Endothelial cell of umbilical vein (primary cell): ENCODE results near the gene FCGR3A. TPM values are rescaled to one million over a fixed set of nuclear protein-coding genes. Genes with fewer than 3 reads are reported as not detected.
"Not testable (repeated sequence)": the region's sequence is repeated elsewhere in the genome, so short reads cannot be mapped to it uniquely, and the experiment has no call there.

ENCODE experiments used
- Bru-seq: library from RNA; stranded (reverse); fragments of 400-500 nt; gene quantifications from one replicate; lab custom pipeline; 2021; lab: Mats Ljungman, UMichigan
- BruChase-seq, 2 experiments: library from RNA; stranded (reverse); fragments of 400-500 nt; gene quantifications; one replicate each; lab custom pipeline; 2021; lab: Mats Ljungman, UMichigan
- BruUV-seq: library from RNA; stranded (reverse); fragments of 400-500 nt; replicated peaks from 2 replicates; lab custom pipeline; 2021; lab: Mats Ljungman, UMichigan
- CTCF ChIA-PET: fragments of 300-600, 350-600 bp; sonication (Branson Sonifier 250); formaldehyde crosslinking; loops from one replicate; lab custom pipeline; 2021; ENCODE audit warnings: antibody characterized with exemption, inconsistent platforms; lab: Charles Lee
- POLR2A ChIA-PET: fragments of 300-600, 350-600 bp; sonication (Branson Sonifier 250); formaldehyde crosslinking; loops from one replicate; lab custom pipeline; 2021; ENCODE audit warnings: antibody characterized with exemption, inconsistent platforms; lab: Charles Lee
- DNase-seq: peaks from one replicate; pipeline ENCODE4 v3.0.0-alpha.2; 2011; ENCODE audit warnings: low read depth, low spot score
- FAIRE-seq: peaks from 2 replicates; lab custom pipeline; 2011; peaks lifted over from hg19 to GRCh38; lab: Jason Lieb, UNC
- H2AFZ ChIP-seq: 2 replicates; pipeline ENCODE4 v1.6.0; 2012; ENCODE audit warnings: low read depth, low read length, control low read depth, inconsistent platforms
- H3K27ac ChIP-seq: 2 replicates; pipeline ENCODE4 v1.5.1; 2011; ENCODE audit warnings: low read depth, mild to moderate bottlenecking, control low read depth, low read length, moderate library complexity; ENCODE audit not compliant: insufficient read depth
- H3K27me3 ChIP-seq, 2 experiments: 2 replicates each; pipeline versions ENCODE4 v1.6.0 to v1.6.1; 2011; ENCODE audit warnings: low read length in 2 of 2, mixed read lengths in 1 of 2; ENCODE audit not compliant: control insufficient read depth in 2 of 2, insufficient read depth in 2 of 2
- H3K36me3 ChIP-seq, 2 experiments: 2 replicates in 1 of 2; 3 replicates in 1 of 2; pipeline ENCODE4 v1.5.1; 2011; ENCODE audit warnings: low read length in 2 of 2, mild to moderate bottlenecking in 1 of 2, moderate library complexity in 1 of 2; ENCODE audit not compliant: control insufficient read depth in 2 of 2, insufficient read depth in 2 of 2; ENCODE audit errors: extremely low read depth in 1 of 2
- H3K4me1 ChIP-seq: 3 replicates; pipeline ENCODE4 v1.5.1; 2011; ENCODE audit warnings: mild to moderate bottlenecking, low read length; ENCODE audit not compliant: control insufficient read depth, insufficient read depth; ENCODE audit errors: extremely low read depth
- H3K4me2 ChIP-seq: 2 replicates; pipeline ENCODE4 v1.6.1; 2011; ENCODE audit warnings: low read length, control low read depth, mixed read lengths; ENCODE audit not compliant: insufficient read depth
- H3K4me3 ChIP-seq, 3 experiments: fragments of 200-600 bp in 1 of 3; sonication (generic), shearing (Covaris generic) in 1 of 3; replicated peaks in 1 of 3; 2 replicates each; pipeline ENCODE4 v1.5.1; 2011 to 2016; ENCODE audit warnings: control low read depth in 3 of 3, low read length in 3 of 3, mild to moderate bottlenecking in 2 of 3, inconsistent platforms in 1 of 3, low read depth in 1 of 3, moderate library complexity in 1 of 3; ENCODE audit not compliant: insufficient read depth in 1 of 3
- H3K79me2 ChIP-seq: 2 replicates; pipeline ENCODE4 v1.6.0; 2012; ENCODE audit warnings: low read length, inconsistent platforms; ENCODE audit not compliant: control insufficient read depth, insufficient read depth
- H3K9ac ChIP-seq: replicated peaks from 2 replicates; pipeline ENCODE3; 2011; ENCODE audit warnings: low read length, control low read depth; ENCODE audit not compliant: insufficient read depth; ENCODE audit errors: extremely low read depth
- H3K9me1 ChIP-seq: replicated peaks from 3 replicates; pipeline ENCODE4 v1.6.0; 2011; ENCODE audit warnings: mild to moderate bottlenecking, low read length; ENCODE audit not compliant: control insufficient read depth, insufficient read depth; ENCODE audit errors: extremely low read depth
- H3K9me3 ChIP-seq: replicated peaks from 2 replicates; pipeline ENCODE4 v1.5.1; 2012; ENCODE audit warnings: low read length, inconsistent platforms; ENCODE audit not compliant: control insufficient read depth, insufficient read depth
- H4K20me1 ChIP-seq: replicated peaks from 2 replicates; pipeline ENCODE3; 2011; ENCODE audit warnings: mild to moderate bottlenecking, low read length; ENCODE audit not compliant: control insufficient read depth, insufficient read depth; ENCODE audit errors: extremely low read depth
- CTCF ChIP-seq, 2 donors: IDR thresholded peaks; 1 replicate in 1 of 2; 2 replicates in 1 of 2; pipeline ENCODE4 v1.5.1; 2011; ENCODE audit warnings: low read length in 2 of 2, mild to moderate bottlenecking in 2 of 2, moderate library complexity in 2 of 2, control low read depth in 1 of 2, inconsistent platforms in 1 of 2, low read depth in 1 of 2; ENCODE audit not compliant: insufficient read depth in 1 of 2; ENCODE audit errors: extremely low read depth in 1 of 2
- EZH2 ChIP-seq: IDR thresholded peaks from 2 replicates; pipeline ENCODE4 v1.6.1; 2012; ENCODE audit warnings: borderline replicate concordance, low read depth, mild to moderate bottlenecking, moderate library complexity, low read length, inconsistent platforms; ENCODE audit not compliant: severe bottlenecking
- FOS ChIP-seq: IDR thresholded peaks from 2 replicates; pipeline ENCODE4 v1.6.1; 2011; ENCODE audit warnings: mild to moderate bottlenecking, low read length, moderate library complexity, borderline replicate concordance; ENCODE audit not compliant: insufficient read depth
- GATA2 ChIP-seq: IDR thresholded peaks from 2 replicates; pipeline ENCODE4 v1.7.0; 2011; ENCODE audit warnings: low read depth, mild to moderate bottlenecking, moderate library complexity, mixed read lengths, low read length; ENCODE audit not compliant: insufficient read length, insufficient read depth
- JUN ChIP-seq: IDR thresholded peaks from 2 replicates; pipeline ENCODE4 v1.6.1; 2011; ENCODE audit warnings: borderline replicate concordance, low read depth; ENCODE audit not compliant: insufficient read length, insufficient read depth
- MAX ChIP-seq: IDR thresholded peaks from 2 replicates; pipeline ENCODE4 v1.6.1; 2011; ENCODE audit not compliant: insufficient read depth, insufficient read length
- MYC ChIP-seq: IDR thresholded peaks from one replicate; pipeline ENCODE4 v1.6.1; 2011; ENCODE audit warnings: mild to moderate bottlenecking, low read depth, low read length
- POLR2A ChIP-seq: IDR thresholded peaks from 2 replicates; pipeline ENCODE4 v1.6.1; 2012; ENCODE audit warnings: low read depth, mild to moderate bottlenecking, control low read depth, low read length
- POLR2AphosphoS5 ChIP-seq: IDR thresholded peaks from 2 replicates; pipeline ENCODE4 v1.6.1; 2012; ENCODE audit warnings: low read depth, mild to moderate bottlenecking, control low read depth, low read length, moderate library complexity; ENCODE audit not compliant: insufficient read depth
- dilution Hi-C: fragments of 300-500 bp; cut with MboI; formaldehyde crosslinking; loops from one replicate; pipeline ENCODE4 v1.15.0; 2019; ENCODE audit warnings: low sequenced_read_pairs; ENCODE audit not compliant: extremely low pct_ligation_motif_present
- intact Hi-C: fragments of 100-400 bp; cut with micrococcal nuclease; formaldehyde crosslinking; loops from one replicate; pipeline ENCODE4 v1.10.0; 2022
- long read RNA-seq: library from polyadenylated mRNA; stranded (forward); transcript quantifications from one replicate; pipeline ENCODE4 v2.0.0, GENCODE V29; 2021
- polyA minus RNA-seq, 3 experiments: library from RNA; depleted of rRNA, polyadenylated mRNA; stranded (reverse); fragments of >200 nt; gene quantifications; 1 replicate in 1 of 3; 2 replicates in 2 of 3; pipeline ENCODE4 v1.2.3, GENCODE V29; 2011
- polyA plus RNA-seq, 4 experiments: library from polyadenylated mRNA; depleted of rRNA in 3 of 4; stranded (reverse) in 3 of 4; unstranded in 1 of 4; fragments of >200 nt; gene quantifications; 2 replicates each; pipeline versions ENCODE4 v1.2.1 to v1.2.3, GENCODE V29; 2011 to 2012; ENCODE audit warnings: missing spikeins in 1 of 4
- total RNA-seq: library from RNA; stranded (reverse); gene quantifications from 2 replicates; pipeline ENCODE4 v1.2.3, GENCODE V29; 2021

The FCGR3A gene
- not detected in 2 replicates for total RNA-seq
- polyA plus RNA-seq: not detected in 2 replicates
- not detected in 2 replicates for polyA plus RNA-seq (2011; cell fraction: cytosol; rRNA removed)
- not detected in 2 replicates for polyA plus RNA-seq (2011; cell fraction: nucleus; rRNA removed)
- polyA plus RNA-seq (2012): not detected in 2 replicates
- polyA minus RNA-seq: not detected in 2 replicates
- not detected for polyA minus RNA-seq (2011; cell fraction: cytosol; rRNA and poly(A)+ RNA removed)
- polyA minus RNA-seq (2011; cell fraction: nucleus; rRNA and poly(A)+ RNA removed): not detected in 2 replicates
- not detected for Bru-seq, nascent RNA
- not detected for BruChase-seq, experiment 1, labeled RNA remaining after a 6-hour chase
- not detected for BruChase-seq, experiment 2, labeled RNA remaining after a 2-hour chase
- long read RNA-seq: 0 reads

- Histone ChIP-seq H3K4me3 (no peak within 1 kb of the TSS), H3K79me2 (no peaks in the 10 kb centered on the region), H3K9me1 (no peaks in the 10 kb centered on the region), H3K4me2 (no peak within 1 kb of the TSS), H3K9me3 (no peaks in the 10 kb centered on the region), H4K20me1 (no peaks in the 10 kb centered on the region), H3K36me3 (no peaks in the 10 kb centered on the region), H3K4me1 (no peaks in the 10 kb centered on the region), H3K27ac (no peak within 1 kb of the TSS), H2AFZ (no peak within 1 kb of the TSS), H3K27me3 (peaks cover 0 to 4% of the 10 kb centered on the region in 2 experiments), H3K9ac (no peak within 1 kb of the TSS)
- BruUV-seq: no TSS peak
- TF ChIP-seq GATA2 (no peak), MAX (no peak), POLR2AphosphoS5 (no peak), FOS (no peak), JUN (no peak), POLR2A (no peak), MYC (no peak), EZH2 (no peak), CTCF (IDR thresholded peaks at IDR 0.05; ENCODE audit: extremely low read depth in 1 of 2, insufficient read depth in 1 of 2, low read depth in 1 of 2, low read length in 2 of 2) (no peak)
- no peak for DNase-seq
- POLR2A ChIA-PET: no interaction called here
- no peak for FAIRE-seq
- CTCF ChIA-PET: no interaction called here
- intact Hi-C loops: no loop called here
- dilution Hi-C loops: no loop called here
Measured at GRCh38 chr1:161549652-161550051, at the start of gene FCGR3A. FCGR3A (minus strand) TSS chr1:161549818; CDS start chr1:161549736, 82 bp downstream.

- H4K20me1 ChIP-seq, dilution Hi-C loops, H3K36me3 ChIP-seq, intact Hi-C loops, POLR2A ChIA-PET, H2AFZ ChIP-seq, H3K4me3 ChIP-seq, H3K4me2 ChIP-seq, FAIRE-seq, BruUV-seq, H3K9me3 ChIP-seq, DNase-seq, CTCF ChIA-PET, H3K79me2 ChIP-seq, H3K27ac ChIP-seq, H3K27me3 ChIP-seq, H3K9me1 ChIP-seq, H3K9ac ChIP-seq, H3K4me1 ChIP-seq: not testable (repeated sequence)
Measured at GRCh38 chr1:161597077-161597476, 47.5 kb upstream of the FCGR3A start.
